Stomach smooth muscle (tissue), 2 donors: ENCODE data around the gene RAET1G.
"Not testable (repeated sequence)": the region's sequence is repeated elsewhere in the genome, so short reads cannot be mapped to it uniquely, and the experiment has no call there.

Source experiments
- H3K27ac ChIP-seq: one replicate; pipeline ENCODE4 v1.7.0; 2013; ENCODE audit warnings: mild to moderate bottlenecking, low read length, inconsistent platforms
- H3K27me3 ChIP-seq, 2 donors: one replicate each; pipeline ENCODE4 v1.7.0; 2013; ENCODE audit warnings: low read length in 2 of 2; ENCODE audit not compliant: insufficient read depth in 2 of 2, control insufficient read depth in 1 of 2
- H3K36me3 ChIP-seq, 2 donors: one replicate each; pipeline ENCODE4 v1.7.0; 2013; ENCODE audit warnings: low read length in 2 of 2; ENCODE audit not compliant: control insufficient read depth in 2 of 2, insufficient read depth in 2 of 2
- H3K4me1 ChIP-seq: one replicate; pipeline ENCODE4 v1.7.0; 2013; ENCODE audit warnings: low read length; ENCODE audit not compliant: control insufficient read depth, insufficient read depth
- H3K4me3 ChIP-seq, 2 donors: one replicate each; pipeline ENCODE4 v1.7.0; 2013; ENCODE audit warnings: low read length in 2 of 2
- H3K9ac ChIP-seq, 2 donors: one replicate each; pipeline ENCODE4 v1.7.0; 2013; ENCODE audit warnings: low read length in 2 of 2, mild to moderate bottlenecking in 1 of 2
- H3K9me3 ChIP-seq, 2 donors: one replicate each; pipeline ENCODE4 v1.7.0; 2013; ENCODE audit warnings: low read length in 2 of 2; ENCODE audit not compliant: control insufficient read depth in 2 of 2
- donor health status: healthy.
- donor health status: Pancreatic carcinoma.

The RAET1G gene

GRCh38 chr6:149953390-149953789 is 30.5 kb upstream of the RAET1G start:
- not testable (repeated sequence) for H3K27ac ChIP-seq, H3K9me3 ChIP-seq, H3K4me1 ChIP-seq, H3K36me3 ChIP-seq, H3K4me3 ChIP-seq, H3K9ac ChIP-seq
- H3K27me3 ChIP-seq: peaks cover 38 to 47% of the 10 kb centered on the region in 2 donors

GRCh38 chr6:149951626-149952025 is 28.7 kb upstream of the RAET1G start:
- no peaks in the 10 kb centered on the region for H3K36me3 ChIP-seq
- H3K9ac ChIP-seq: no peak overlapping the region
- no peak overlapping the region for H3K4me3 ChIP-seq
- H3K27me3 ChIP-seq: peaks cover 35 to 45% of the 10 kb centered on the region in 2 donors
- H3K27ac ChIP-seq: no peak overlapping the region
- H3K4me1 ChIP-seq: peaks cover 2% of the 10 kb centered on the region
- H3K9me3 ChIP-seq: no peaks in the 10 kb centered on the region

GRCh38 chr6:149951096-149951495 is 28.2 kb upstream of the RAET1G start:
- Histone ChIP-seq H3K4me3 (no peak overlapping the region), H3K27ac (no peak overlapping the region), H3K9me3 (no peaks in the 10 kb centered on the region), H3K9ac (no peak overlapping the region), H3K27me3 (peaks cover 34 to 43% of the 10 kb centered on the region in 2 donors), H3K36me3 (no peaks in the 10 kb centered on the region), H3K4me1 (peaks cover 2% of the 10 kb centered on the region)

- Histone ChIP-seq H3K9me3 (no peaks in the 10 kb centered on the region), H3K9ac (no peak overlapping the region), H3K4me1 (peaks cover 2% of the 10 kb centered on the region), H3K27me3 (peaks cover 27 to 36% of the 10 kb centered on the region in 2 donors), H3K4me3 (no peak overlapping the region), H3K36me3 (no peaks in the 10 kb centered on the region), H3K27ac (no peak overlapping the region)
These were observed 27.5 kb upstream of the RAET1G start for GRCh38 chr6:149950423-149950822.

GRCh38 chr6:149948616-149949015 is 25.7 kb upstream of the RAET1G start:
- Histone ChIP-seq H3K27me3 (peaks cover 25 to 31% of the 10 kb centered on the region in 2 donors), H3K36me3 (no peaks in the 10 kb centered on the region)

GRCh38 chr6:149948011-149948410 is 25.1 kb upstream of the RAET1G start:
- H3K27ac ChIP-seq: no peak overlapping the region
- no peaks in the 10 kb centered on the region for H3K9me3 ChIP-seq
- H3K4me1 ChIP-seq: no peaks in the 10 kb centered on the region
- H3K36me3 ChIP-seq: no peaks in the 10 kb centered on the region
- H3K27me3 ChIP-seq: peaks cover 25 to 27% of the 10 kb centered on the region in 2 donors
- no peak overlapping the region for H3K9ac ChIP-seq
- no peak overlapping the region for H3K4me3 ChIP-seq

More at GRCh38 chr6:149948616-149949015, 25.7 kb upstream of the RAET1G start:
- no peak overlapping the region for H3K9ac ChIP-seq
- H3K9me3 ChIP-seq: no peaks in the 10 kb centered on the region
- no peak overlapping the region for H3K4me3 ChIP-seq
- H3K27ac ChIP-seq: no peak overlapping the region
- no peaks in the 10 kb centered on the region for H3K4me1 ChIP-seq

- peaks cover 24 to 25% of the 10 kb centered on the region in 2 donors for H3K27me3 ChIP-seq
- H3K27ac ChIP-seq, H3K9ac ChIP-seq, H3K4me3 ChIP-seq, H3K9me3 ChIP-seq, H3K4me1 ChIP-seq, H3K36me3 ChIP-seq: not testable (repeated sequence)
These were observed 24.6 kb upstream of the RAET1G start for GRCh38 chr6:149947533-149947932.

- H3K36me3 ChIP-seq, H3K4me3 ChIP-seq, H3K9ac ChIP-seq, H3K9me3 ChIP-seq, H3K4me1 ChIP-seq, H3K27ac ChIP-seq: not testable (repeated sequence)
- peaks cover 22 to 25% of the 10 kb centered on the region in 2 donors for H3K27me3 ChIP-seq
These were observed 23.7 kb upstream of the RAET1G start for GRCh38 chr6:149946631-149947030.

- H3K27me3 ChIP-seq: peaks cover 19 to 25% of the 10 kb centered on the region in 2 donors
- not testable (repeated sequence) for H3K27ac ChIP-seq, H3K9ac ChIP-seq, H3K9me3 ChIP-seq, H3K4me3 ChIP-seq, H3K36me3 ChIP-seq
- H3K4me1 ChIP-seq: peaks cover 13% of the 10 kb centered on the region
These were observed 22.4 kb upstream of the RAET1G start for GRCh38 chr6:149945276-149945675.

- Histone ChIP-seq H3K27me3 (peaks cover 38 to 44% of the 10 kb centered on the region in 2 donors), H3K4me1 (peaks cover 23% of the 10 kb centered on the region)
- H3K4me3 ChIP-seq, H3K9ac ChIP-seq, H3K36me3 ChIP-seq, H3K9me3 ChIP-seq, H3K27ac ChIP-seq: not testable (repeated sequence)
These were observed 20.4 kb upstream of the RAET1G start for GRCh38 chr6:149943321-149943720.

GRCh38 chr6:149942461-149942829 is 19.5 kb upstream of the RAET1G start:
- Histone ChIP-seq H3K27ac (no peak overlapping the region), H3K27me3 (peaks cover 44 to 51% of the 10 kb centered on the region in 2 donors), H3K4me1 (peaks cover 25% of the 10 kb centered on the region), H3K9ac (no peak overlapping the region), H3K36me3 (no peaks in the 10 kb centered on the region), H3K9me3 (no peaks in the 10 kb centered on the region), H3K4me3 (peak overlapping the region; percentile 59 to 77)
